GM12865 (cell line): ENCODE data around the gene ONECUT2.
A peak's percentile ranks its signal among the peaks of the same experiment; 100 is the strongest.

ENCODE experiments used
- DNase-seq: peaks from one replicate; pipeline ENCODE4 v3.0.0; 2010; ENCODE audit warnings: low read depth
- H3K4me3 ChIP-seq: 2 replicates; pipeline ENCODE4 v1.5.1; 2011; ENCODE audit warnings: mild to moderate bottlenecking, low read depth, low read length, control low read depth
- CTCF ChIP-seq: IDR thresholded peaks from 2 replicates; pipeline ENCODE4 v1.5.1; 2011; ENCODE audit warnings: low read length, control low read depth, low read depth, inconsistent platforms; ENCODE audit not compliant: insufficient read depth; ENCODE audit errors: missing control alignments

Gene ONECUT2

GRCh38 chr18:57466745-57467409 is 31.7 kb downstream of the ONECUT2 start:
- no peak for TF ChIP-seq CTCF
- peak; percentile 31 for DNase-seq
- H3K4me3 ChIP-seq: no peak overlapping the region

- no peak overlapping the region for H3K4me3 ChIP-seq
- DNase-seq: no peak
- TF ChIP-seq CTCF: no peak
Measured at GRCh38 chr18:57469884-57470283, 34.7 kb downstream of the ONECUT2 start.

GRCh38 chr18:57475408-57475807 is 40.2 kb downstream of the ONECUT2 start:
- TF ChIP-seq CTCF: no peak

DNA sequence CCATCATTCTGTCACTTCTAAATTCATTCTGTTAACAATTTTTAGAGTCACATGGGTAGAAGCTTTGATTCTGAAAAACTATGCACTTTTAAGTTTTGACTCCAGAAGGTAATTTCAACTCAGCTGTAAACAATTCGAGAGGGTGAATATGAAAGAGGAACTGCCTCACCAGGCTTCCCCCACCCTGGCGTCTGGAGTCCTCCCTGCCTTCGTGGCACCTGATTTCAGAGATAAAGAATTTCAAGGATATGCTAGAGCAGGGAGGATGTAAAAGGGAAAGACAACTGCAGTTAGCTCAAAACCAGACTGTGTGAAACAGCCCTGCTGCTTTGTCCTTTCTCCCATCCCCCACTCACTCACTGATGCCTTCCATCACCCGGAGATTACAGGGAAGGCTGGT is 40.7 kb downstream of the ONECUT2 start:
- no peak for TF ChIP-seq CTCF
- H3K4me3 ChIP-seq: no peak overlapping the region
- DNase-seq: no peak

More at GRCh38 chr18:57475408-57475807, 40.2 kb downstream of the ONECUT2 start:
- no peak overlapping the region for H3K4me3 ChIP-seq
- DNase-seq: no peak

- H3K4me3 ChIP-seq: no peak overlapping the region
- DNase-seq: no peak
- TF ChIP-seq CTCF: no peak
Measured at GRCh38 chr18:57480733-57481132, 45.6 kb downstream of the ONECUT2 start.

DNA sequence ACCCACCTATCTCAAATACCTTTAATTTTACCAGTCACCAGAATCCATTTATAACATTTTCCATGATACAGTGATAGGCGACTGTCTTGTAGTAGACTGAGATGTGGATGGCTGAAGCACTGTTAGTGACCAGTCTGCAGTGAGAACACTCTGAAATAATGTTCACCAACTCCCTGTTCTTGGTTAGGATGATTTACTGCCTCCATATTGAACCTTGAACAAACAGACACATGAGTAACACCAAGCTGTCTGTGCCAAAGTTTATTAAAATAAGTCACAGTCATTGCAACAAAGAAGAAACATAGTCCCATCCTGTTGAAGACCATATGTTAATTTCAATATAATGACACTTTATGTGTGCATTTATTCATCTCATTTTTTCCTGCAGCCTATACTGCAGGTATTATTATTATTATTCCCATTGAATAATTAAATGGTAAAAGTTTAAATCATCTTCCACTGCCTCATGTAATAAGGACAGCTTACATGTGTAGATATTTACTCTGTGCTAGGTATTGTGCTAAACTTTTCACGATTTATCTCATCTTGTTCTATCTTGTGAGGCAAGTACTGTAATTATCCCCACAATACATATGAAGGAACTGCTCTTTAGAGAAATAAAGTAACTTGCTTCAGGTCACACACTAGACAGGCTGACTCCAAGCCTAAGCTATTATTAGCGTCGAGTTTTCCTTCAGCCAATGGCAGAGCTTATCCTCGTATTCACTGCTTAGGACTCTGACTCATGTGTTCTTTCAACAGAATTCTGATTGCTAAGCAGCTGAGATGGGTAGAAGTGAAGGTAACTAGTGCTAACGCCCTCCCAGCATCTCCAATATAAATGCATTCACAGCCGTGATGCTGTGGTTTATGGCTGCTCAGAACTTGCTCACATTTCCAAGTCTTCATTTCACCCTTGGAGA is 62.5 kb downstream of the ONECUT2 start:
- TF ChIP-seq CTCF: no peak
- H3K4me3 ChIP-seq: no peak overlapping the region
- no peak for DNase-seq
